HL-60/S4 treated with phorbol 12-myristate 13-acetate at 8.2 ng/mL for 4 days and 3 days (cell line): Measurements from ENCODE around the gene MSI1.

ENCODE experiments used
- in situ Hi-C: fragments of 300-500 bp; cut with MboI; formaldehyde crosslinking; loops from 2 replicates; pipeline ENCODE4 v1.15.0; 2022; ENCODE audit warnings: low sequenced_read_pairs

MSI1 gene

GRCh38 chr12:120377611-120378010, 8.6 kb upstream of the MSI1 start:
- in situ Hi-C loops: no loop called here

GRCh38 chr12:120376934-120377572, 8.1 kb upstream of the MSI1 start:
- in situ Hi-C loops: no loop called here

DNA sequence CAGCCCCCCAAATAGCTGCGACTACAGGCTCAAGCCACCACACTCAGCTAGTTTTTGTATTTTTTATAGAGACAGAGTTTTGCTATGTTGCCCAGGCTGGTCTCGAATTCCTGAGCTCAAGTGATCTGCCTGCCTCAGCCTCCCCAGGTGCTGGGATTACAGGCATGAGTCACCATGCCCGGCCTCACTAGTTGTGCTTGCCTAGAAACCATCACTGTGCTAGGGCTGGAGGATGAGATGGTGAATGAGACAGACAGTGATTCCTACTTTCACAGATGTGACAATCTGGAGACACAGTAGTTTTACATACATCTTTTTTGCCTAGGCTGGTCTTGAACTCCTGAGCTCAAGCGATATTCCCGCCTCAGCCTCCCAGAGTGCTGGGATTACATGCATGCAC, 7.5 kb upstream of the MSI1 start:
- in situ Hi-C loops: no loop called here

GRCh38 chr12:120376009-120376408, 7.0 kb upstream of the MSI1 start:
- in situ Hi-C loops: no loop called here

GRCh38 chr12:120373683-120374082, 4.7 kb upstream of the MSI1 start:
- in situ Hi-C loops: no loop called here

DNA sequence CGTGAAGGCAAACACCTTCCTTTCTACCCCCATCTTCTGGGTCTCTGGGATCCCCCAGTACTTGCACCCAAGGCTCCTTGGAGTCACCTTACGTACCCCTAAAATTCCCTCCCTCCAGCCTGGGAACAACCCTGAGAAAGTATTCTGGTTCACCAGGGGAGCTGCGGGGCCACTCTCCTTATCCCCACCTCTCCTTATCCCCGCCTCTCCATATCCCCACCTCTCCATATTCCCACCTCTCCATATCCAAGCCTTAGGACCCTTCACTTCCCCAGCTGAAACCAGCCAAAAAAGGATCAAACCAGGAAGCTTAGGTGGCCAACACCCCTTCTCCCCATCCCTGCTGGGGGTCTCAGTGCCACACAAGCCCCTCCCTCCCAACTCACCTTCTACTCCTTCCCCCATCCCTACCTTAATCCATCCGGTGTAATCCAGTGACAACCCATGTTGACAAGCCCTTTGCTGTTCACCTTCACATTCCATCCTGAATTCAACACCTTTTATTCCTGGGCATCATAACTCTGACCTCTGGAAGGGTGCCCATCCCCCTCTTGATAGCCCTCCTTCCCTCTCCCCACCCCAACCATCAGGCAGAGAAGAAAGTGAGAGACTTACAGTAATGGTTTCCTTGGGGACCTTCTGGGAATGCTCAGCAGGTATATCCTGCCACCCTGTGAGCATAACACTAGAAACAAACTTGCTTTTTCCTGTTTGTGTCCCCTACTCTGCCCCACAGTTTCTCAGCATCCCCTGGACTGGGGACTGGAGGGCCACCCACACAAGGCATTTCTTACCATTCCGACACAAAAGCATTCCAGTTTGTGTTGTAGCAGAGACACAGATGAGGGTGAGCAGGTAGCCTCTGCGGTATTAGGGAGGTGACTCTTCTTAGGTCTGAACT, 1.6 kb upstream of the MSI1 start:
- in situ Hi-C loops: no loop called here

GRCh38 chr12:120369603-120370342, 809 bp upstream of the MSI1 start:
- in situ Hi-C loops: no loop called here

- in situ Hi-C loops: no loop called here
Observed at GRCh38 chr12:120367924-120368788, 808 bp downstream of the MSI1 start.

- in situ Hi-C loops: no loop called here
Observed at GRCh38 chr12:120367233-120367923, 1.6 kb downstream of the MSI1 start.

DNA sequence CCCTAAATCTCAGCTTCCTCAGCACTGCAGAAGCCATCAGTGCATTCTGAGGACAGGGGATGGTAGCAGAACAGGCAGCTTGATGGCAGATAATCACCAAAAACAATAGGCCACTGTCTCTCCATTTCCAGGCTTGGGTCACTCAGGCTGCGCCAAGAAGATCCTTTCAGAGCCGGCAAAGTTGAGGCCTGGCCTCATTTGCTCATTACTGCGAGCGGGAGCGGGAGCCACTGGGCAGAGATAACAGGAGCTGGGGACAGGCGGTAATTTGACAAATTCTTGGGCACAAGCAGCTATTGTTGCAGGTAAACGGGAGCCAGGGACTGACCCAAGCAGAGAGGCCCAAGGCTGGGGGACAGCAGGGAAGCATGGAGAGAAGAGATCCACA, 2.1 kb downstream of the MSI1 start:
- in situ Hi-C loops: no loop called here

DNA sequence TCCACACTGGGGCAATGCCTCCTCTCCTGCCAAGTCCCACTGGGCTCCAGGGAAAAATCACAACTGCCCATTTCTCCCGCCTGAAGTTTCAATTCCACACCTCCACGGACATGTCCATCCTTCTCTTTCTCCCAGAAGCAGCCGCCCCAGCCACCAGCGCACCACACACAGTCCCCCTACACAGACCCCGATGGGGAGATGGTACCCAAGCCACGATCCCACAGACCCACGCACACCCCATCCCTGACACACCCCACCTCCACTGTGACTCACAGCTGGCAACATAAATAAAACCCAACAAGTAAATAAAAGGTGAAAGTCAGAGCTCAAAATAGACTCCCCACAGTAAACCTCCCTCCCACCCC, 2.6 kb downstream of the MSI1 start:
- in situ Hi-C loops: no loop called here

GRCh38 chr12:120365675-120366340, 3.2 kb downstream of the MSI1 start:
- in situ Hi-C loops: no loop called here

DNA sequence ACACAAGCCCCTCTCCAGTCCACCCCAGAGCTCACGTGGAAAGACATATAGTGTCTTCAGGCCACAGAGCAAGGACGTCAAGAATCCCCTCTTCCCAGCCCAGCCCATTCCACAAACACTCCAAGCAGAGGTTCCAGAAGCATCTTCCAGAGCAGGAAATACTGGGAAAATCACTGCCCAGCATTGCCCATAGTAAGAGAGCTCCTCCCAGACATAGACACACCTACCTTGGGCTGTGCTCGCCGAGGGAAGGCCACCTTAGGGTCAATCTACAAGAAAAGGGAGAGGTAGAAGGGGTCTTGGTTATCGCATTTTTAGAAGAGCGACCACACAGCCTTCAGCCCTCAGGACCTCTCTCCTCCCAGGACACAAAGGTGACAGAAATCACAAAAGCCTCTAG, 4.5 kb downstream of the MSI1 start:
- in situ Hi-C loops: no loop called here

GRCh38 chr12:120363274-120363855, 5.6 kb downstream of the MSI1 start:
- in situ Hi-C loops: no loop called here

DNA sequence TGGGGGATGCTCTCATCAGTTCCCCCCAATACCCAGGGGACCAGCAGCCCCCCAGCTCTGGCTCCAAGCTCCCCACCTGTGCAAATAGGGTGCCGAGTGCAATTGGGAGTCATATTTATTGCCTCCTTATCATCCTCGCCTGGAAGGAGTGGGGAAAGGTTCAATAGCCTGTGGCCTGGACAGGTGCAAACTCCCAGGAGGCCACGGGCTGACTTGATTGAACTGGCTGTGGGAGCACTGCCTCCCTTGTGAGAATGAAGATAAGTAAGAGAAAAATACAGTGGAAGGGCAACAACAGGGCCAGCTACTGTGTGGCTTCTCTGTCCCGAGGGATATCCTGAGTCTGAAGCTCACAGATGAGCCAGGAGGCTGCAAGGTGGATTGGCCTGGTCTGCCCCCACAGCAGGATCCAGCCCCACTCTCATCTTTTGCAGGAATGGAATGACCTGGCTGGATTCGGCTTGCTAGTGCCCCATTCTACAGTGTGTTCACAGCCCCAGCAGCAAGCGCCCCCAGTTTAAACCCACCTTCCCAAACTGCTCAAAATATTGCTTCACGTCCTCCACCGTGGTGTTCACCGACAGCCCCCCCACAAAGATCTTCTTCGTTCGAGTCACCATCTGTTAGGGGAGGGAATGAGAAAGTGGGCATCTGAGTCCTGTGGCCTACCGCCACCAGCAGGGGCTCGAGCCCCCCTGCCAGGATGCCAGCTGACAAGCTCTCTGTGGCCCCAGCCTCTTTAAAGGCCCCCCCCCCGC, 6.3 kb downstream of the MSI1 start:
- in situ Hi-C loops: no loop called here

GRCh38 chr12:120361506-120362208, 7.3 kb downstream of the MSI1 start:
- in situ Hi-C loops: no loop called here

DNA sequence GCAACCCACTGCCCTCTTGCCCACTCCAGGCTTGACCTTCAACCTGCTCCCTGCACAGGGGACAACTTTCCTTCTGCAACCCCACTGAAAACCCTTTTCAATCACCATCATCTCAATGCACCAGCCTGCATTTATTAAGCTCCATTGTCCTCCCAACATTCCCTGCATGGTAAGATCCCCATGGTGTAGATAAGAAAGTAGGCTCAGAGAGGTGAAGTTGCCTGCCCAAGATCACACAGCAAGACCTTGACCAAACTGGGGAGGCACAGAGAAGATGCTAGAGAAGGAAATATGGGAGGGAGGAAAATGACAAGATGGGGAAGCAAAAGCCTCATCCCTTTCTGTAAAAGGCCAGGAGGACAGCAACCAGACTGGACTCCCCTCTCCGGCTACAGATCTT, 9.8 kb downstream of the MSI1 start:
- in situ Hi-C loops: no loop called here
